Lower leg skin (tissue), 3 donors: ENCODE measurements around the gene CREBRF.

Experiments
- POLR2A ChIP-seq, 2 donors: fragments of 450-650 bp; IDR thresholded peaks; one replicate each; pipeline ENCODE4 v1.6.1; 2016 to 2017; ENCODE audit warnings: antibody characterized with exemption in 2 of 2, mild to moderate bottlenecking in 1 of 2, moderate library complexity in 1 of 2
- TF ChIP-seq, protein P1 (sequence below), 3 donors: fragments of 450-650 bp; IDR thresholded peaks; one replicate each; pipeline ENCODE4 v1.5.1; 2016; ENCODE audit warnings: antibody characterized with exemption in 3 of 3, mild to moderate bottlenecking in 3 of 3, moderate library complexity in 2 of 3

DNA sequence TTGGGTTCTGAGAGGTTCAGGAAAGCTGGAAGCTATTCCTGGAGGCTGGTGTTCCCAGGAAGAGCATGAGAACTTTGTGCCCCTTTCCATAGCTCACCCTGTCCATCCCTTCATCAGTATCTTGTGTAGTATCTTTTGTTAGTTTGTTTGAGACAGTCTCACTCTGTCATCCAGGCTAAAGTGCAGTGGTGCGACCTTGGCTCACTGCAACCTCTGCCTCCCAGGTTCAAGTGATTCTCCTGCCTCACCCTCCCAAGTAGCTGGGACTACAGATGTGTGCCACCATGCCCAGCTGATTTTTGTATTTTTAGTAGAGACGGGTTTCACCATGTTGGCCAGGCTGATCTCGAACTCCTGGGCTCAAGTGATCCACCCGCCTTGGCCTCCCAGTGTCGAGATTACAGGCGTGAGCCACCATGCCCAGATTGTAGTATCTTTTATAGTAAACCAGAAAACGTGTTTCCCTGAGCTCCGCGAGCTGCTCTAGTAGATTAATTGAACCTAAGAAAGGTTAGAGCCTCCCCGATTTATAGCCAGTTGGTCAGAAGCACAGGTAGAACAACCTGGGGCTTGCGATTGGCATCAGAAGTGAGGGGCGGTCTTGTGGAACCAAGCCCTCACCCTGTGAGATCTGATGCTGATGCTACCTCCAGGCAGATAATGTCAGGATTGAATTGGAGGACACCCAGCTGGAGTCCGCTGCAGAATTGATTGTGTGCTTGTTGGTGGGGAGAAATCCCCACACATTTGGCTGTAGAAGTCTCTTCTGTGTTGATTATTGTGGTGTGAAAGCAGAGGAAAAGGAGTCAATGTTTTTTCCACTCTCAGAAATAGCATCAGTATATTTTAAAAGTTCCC is 40.3 kb upstream of the CREBRF start:
- TF ChIP-seq POLR2A (IDR thresholded peaks at IDR 0.05), result no peak
- TF ChIP-seq, protein P1, sequence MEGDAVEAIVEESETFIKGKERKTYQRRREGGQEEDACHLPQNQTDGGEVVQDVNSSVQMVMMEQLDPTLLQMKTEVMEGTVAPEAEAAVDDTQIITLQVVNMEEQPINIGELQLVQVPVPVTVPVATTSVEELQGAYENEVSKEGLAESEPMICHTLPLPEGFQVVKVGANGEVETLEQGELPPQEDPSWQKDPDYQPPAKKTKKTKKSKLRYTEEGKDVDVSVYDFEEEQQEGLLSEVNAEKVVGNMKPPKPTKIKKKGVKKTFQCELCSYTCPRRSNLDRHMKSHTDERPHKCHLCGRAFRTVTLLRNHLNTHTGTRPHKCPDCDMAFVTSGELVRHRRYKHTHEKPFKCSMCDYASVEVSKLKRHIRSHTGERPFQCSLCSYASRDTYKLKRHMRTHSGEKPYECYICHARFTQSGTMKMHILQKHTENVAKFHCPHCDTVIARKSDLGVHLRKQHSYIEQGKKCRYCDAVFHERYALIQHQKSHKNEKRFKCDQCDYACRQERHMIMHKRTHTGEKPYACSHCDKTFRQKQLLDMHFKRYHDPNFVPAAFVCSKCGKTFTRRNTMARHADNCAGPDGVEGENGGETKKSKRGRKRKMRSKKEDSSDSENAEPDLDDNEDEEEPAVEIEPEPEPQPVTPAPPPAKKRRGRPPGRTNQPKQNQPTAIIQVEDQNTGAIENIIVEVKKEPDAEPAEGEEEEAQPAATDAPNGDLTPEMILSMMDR (IDR thresholded peaks at IDR 0.05), result no peak
